IPS-18a (cell line): ENCODE data around the gene FASLG.

Experiments
- H3K27ac ChIP-seq: one replicate; pipeline ENCODE4 v1.5.1; 2013; ENCODE audit warnings: low read length
- H3K27me3 ChIP-seq: one replicate; pipeline ENCODE4 v1.6.1; 2013; ENCODE audit warnings: mild to moderate bottlenecking, low read length; ENCODE audit not compliant: control insufficient read depth, insufficient read depth
- H3K36me3 ChIP-seq: one replicate; pipeline ENCODE4 v1.6.1; 2013; ENCODE audit warnings: low read depth, low read length; ENCODE audit not compliant: control insufficient read depth
- H3K4me1 ChIP-seq: one replicate; pipeline ENCODE4 v1.6.1; 2013; ENCODE audit warnings: low read depth, low read length; ENCODE audit not compliant: control insufficient read depth
- H3K4me3 ChIP-seq: one replicate; pipeline ENCODE4 v1.5.1; 2013; ENCODE audit warnings: low read length
- H3K9ac ChIP-seq: one replicate; pipeline ENCODE4 v1.6.1; 2013; ENCODE audit warnings: mild to moderate bottlenecking, low read length, moderate library complexity
- H3K9me3 ChIP-seq: one replicate; pipeline ENCODE4 v1.6.1; 2013; ENCODE audit warnings: low read depth, low read length; ENCODE audit not compliant: control insufficient read depth

The FASLG gene

DNA sequence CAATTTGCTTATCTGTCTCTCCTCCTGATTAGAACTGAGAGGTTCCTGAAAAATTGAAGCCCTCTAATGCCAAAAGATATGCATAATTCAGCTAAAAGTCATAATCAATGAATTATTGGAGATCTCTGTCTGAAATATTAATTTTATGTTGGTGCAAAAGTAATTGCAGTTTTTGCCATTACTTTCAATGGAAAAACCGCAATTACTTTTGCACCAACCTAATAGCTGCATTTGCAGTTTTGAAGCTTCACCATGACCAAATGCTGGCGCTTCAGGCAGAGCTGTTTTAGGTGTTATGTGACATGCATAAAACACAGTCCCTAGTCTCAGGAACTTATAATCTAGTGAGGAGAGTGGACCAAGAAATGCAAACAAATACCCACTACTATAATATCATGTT lies 29.7 kb upstream of the FASLG start:
- H3K4me1 ChIP-seq: peaks cover 3% of the 10 kb centered on the region
- no peaks in the 10 kb centered on the region for H3K27me3 ChIP-seq
- no peak overlapping the region for H3K27ac ChIP-seq
- H3K4me3 ChIP-seq: no peak overlapping the region
- H3K9me3 ChIP-seq: no peaks in the 10 kb centered on the region
- H3K9ac ChIP-seq: no peak overlapping the region
- H3K36me3 ChIP-seq: no peaks in the 10 kb centered on the region

DNA sequence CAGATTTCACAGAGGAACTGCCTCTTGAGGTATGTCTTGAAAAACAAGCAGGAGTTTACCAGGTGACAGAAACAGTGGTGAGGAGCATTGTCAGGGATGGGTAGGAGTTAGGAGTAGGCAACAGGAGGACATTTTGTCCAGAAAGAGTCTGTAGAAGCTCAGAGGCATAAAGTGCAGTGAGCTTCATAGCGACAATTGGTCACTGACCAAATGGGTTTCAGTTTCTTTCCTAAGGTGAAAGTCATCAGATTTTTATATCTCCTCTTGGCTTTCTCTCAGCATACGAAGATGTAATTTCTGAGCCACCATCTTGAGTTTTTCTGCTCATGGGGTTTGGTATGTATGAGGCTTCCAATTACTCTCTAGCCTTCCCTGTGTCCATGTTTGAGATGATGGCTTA lies 29.3 kb upstream of the FASLG start:
- H3K4me1 ChIP-seq: peaks cover 3% of the 10 kb centered on the region
- no peak overlapping the region for H3K9ac ChIP-seq
- no peaks in the 10 kb centered on the region for H3K36me3 ChIP-seq
- no peaks in the 10 kb centered on the region for H3K27me3 ChIP-seq
- H3K27ac ChIP-seq: no peak overlapping the region
- no peaks in the 10 kb centered on the region for H3K9me3 ChIP-seq
- H3K4me3 ChIP-seq: no peak overlapping the region

DNA sequence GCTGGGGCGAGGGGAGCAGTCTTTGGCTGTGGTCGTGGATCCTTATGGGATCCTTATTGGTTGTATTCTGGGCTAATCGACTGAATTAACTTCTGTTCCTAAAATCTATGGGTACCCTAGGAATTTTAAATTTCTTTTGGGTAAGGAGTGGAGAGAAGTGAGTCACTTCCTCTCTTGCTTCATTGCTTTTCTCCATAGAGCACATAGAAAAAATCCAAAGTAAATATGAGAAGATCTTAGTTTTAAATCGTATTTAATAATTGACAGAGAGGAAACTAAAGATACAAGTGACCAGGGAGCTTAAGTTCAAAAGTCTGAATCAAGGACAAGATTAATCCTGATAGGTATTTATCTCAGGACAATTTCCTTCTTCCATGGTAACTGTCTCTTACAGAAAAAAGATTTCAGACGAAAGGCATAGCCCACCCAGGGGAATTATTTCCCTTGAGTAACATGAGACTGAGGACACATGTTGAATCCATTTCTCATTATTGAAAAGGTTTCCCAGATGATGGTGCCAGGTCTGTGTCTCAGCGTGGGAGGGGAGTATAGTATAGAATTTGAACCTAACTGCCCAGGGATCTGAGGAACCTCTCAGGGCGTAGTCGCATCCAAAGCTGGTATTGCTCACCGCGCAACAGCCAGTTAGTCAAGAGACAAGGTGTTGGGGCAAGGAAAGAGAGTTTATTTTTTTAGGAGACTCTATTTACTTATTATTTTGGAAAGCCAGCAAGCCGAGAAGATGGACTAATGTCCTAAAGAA lies 28.7 kb upstream of the FASLG start:
- Histone ChIP-seq H3K4me1 (peaks cover 3% of the 10 kb centered on the region), H3K27ac (no peak overlapping the region), H3K36me3 (no peaks in the 10 kb centered on the region), H3K27me3 (no peaks in the 10 kb centered on the region), H3K9ac (no peak overlapping the region), H3K4me3 (no peak overlapping the region), H3K9me3 (no peaks in the 10 kb centered on the region)

DNA sequence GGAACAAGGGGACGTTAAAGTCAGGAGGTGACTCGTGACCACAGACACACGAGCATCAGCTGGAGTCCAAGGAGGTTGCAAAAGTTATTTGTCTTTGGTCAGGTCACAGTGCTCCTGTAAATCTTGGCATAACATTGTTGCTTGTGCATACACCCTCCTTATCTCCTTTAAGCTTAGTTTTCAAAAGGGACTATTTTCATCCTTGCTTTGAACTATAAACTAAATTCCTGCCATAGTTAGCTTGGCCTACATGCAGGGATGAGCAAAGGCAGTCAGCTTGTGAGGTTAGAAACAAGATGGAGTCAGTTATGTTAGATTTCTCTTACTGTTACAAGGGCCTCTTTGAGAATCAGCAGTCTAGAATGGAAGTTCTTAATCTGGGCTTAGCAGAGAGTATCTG lies 28.0 kb upstream of the FASLG start:
- Histone ChIP-seq H3K36me3 (no peaks in the 10 kb centered on the region), H3K4me1 (peaks cover 3% of the 10 kb centered on the region), H3K27me3 (no peaks in the 10 kb centered on the region), H3K27ac (no peak overlapping the region), H3K4me3 (no peak overlapping the region), H3K9me3 (no peaks in the 10 kb centered on the region), H3K9ac (no peak overlapping the region)

DNA sequence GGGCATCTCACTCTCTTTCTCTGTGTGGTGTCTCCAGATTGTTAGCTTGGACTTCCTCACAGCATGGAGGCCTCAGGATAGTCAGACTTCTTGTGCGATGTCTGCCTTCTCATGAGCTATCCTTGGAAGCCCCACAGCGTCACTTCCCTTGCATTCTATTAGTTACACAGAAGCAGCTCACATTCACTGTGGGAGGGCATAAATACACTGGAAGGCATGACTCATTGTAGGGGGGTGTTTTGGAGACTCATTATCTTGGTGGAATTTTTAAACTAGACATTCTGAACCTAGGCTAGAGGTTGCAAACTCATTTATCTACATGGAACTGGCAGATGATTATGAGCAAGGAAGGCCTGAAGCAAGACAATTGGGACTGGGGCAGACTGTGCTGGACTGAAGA lies 21.4 kb upstream of the FASLG start:
- H3K27ac ChIP-seq: no peak overlapping the region
- peaks cover 3% of the 10 kb centered on the region for H3K4me1 ChIP-seq
- no peak overlapping the region for H3K9ac ChIP-seq

DNA sequence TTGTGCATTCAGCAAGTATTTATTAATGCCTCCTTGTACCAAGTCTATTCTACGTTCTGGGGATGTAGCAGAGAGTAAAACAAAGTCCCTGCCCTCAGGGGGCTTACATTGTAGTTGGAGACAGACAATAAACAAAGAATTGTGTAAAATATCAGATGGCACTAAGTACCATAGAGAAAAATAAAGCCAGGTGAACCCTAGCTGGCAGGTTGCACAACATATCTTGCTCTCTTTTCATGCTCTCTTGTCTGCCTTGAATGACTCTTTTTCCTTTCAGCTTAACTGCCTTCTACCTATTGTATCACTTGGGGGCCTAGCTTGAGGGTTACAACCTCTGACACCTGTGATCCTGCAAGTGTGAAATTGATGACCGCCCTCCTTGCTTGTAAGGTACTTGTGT lies 20.7 kb upstream of the FASLG start:
- Histone ChIP-seq H3K4me3 (no peak overlapping the region), H3K36me3 (no peaks in the 10 kb centered on the region), H3K9ac (no peak overlapping the region), H3K9me3 (no peaks in the 10 kb centered on the region), H3K27ac (no peak overlapping the region), H3K27me3 (no peaks in the 10 kb centered on the region), H3K4me1 (peaks cover 3% of the 10 kb centered on the region)

More for the DNA sequence above, 21.4 kb upstream of the FASLG start:
- Histone ChIP-seq H3K36me3 (no peaks in the 10 kb centered on the region), H3K27me3 (no peaks in the 10 kb centered on the region), H3K9me3 (no peaks in the 10 kb centered on the region), H3K4me3 (no peak overlapping the region)

DNA sequence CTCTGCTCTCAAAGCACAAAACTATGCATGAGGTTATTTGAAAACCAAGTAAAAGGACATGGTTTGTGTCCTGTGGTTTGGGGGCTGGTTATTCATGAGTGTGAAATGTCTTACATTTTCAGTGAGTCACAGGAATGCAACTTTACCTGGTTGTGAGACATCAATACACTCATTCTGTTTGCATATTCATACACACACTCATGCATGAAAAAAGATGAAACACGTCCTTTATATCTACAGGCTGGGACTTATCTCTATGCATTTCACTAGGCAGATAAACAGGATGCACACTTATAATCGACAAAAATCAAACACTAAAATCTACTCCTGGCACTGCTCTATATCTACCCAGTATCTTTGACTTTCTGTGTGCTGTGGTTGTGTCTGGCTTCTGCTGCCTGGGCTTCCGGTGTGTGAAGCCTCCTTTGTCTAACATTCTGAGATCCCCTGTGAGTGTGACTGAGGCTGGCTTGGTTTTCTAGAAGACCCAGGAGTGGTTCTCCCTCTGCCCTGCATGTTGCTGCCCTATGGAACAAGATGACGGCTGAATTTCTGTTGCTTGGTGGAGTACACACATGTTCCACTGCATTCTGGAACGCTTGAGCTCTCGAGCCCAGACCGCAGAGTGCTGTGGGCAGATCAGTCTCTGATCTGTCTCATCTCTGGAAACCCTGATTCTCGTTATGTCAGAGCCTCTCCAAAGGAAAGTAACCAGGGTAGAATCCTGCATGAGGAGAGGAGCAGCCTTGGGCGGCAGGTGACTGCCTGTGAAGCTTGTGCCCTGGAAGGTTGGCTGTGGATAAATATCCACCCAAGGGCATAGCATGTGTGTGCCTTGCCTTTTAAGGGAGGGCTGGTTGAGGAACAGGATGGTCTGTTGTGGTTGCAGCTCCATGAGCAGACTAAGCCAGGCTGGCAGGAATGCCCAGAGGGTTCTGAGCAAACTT lies 19.7 kb upstream of the FASLG start:
- H3K36me3 ChIP-seq: no peaks in the 10 kb centered on the region
- no peak overlapping the region for H3K4me3 ChIP-seq
- no peaks in the 10 kb centered on the region for H3K4me1 ChIP-seq
- H3K9me3 ChIP-seq: no peaks in the 10 kb centered on the region
- no peak overlapping the region for H3K9ac ChIP-seq
- H3K27ac ChIP-seq: no peak overlapping the region
- no peaks in the 10 kb centered on the region for H3K27me3 ChIP-seq

DNA sequence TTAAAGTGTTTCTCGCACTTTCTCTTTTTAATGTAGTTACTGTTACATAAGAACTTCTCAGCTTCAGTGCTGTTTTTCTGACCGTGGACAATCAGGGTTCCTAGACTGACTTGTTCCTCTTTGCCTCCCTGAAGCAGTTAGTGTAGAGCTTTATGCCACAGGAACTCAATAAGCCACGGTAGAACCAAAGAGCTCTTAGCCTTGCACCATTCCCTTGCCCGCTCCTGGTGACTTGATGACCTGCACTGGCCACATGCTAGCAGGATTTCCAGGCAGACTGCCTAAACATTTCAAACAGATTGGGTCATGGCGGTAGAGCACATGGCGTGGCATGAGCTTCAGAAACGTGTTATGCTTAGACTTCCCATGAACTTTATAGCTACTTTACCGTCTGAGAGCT lies 18.8 kb upstream of the FASLG start:
- no peak overlapping the region for H3K4me3 ChIP-seq
- no peak overlapping the region for H3K27ac ChIP-seq
- H3K9me3 ChIP-seq: no peaks in the 10 kb centered on the region
- H3K4me1 ChIP-seq: no peaks in the 10 kb centered on the region
- no peak overlapping the region for H3K9ac ChIP-seq
- H3K36me3 ChIP-seq: no peaks in the 10 kb centered on the region
- H3K27me3 ChIP-seq: no peaks in the 10 kb centered on the region

DNA sequence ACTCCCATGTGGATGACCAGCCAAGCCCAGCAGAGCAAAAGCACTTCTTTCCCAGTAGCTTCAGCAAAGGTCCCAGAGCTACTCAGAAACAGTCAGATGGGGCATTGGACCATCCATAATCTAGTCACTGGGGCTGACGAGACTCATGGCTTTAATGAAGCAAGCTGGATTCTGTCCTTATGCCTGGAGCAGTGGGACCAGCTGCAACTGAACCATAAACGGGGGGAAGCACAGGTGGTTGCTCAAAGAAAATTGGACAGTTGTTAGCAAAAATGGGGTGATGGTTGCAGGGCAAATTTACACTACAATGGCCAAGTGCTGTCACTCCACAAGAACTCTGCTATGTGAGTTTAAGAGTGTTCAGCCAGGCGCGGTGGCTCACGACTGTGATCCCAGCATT lies 17.4 kb upstream of the FASLG start:
- H3K9ac ChIP-seq: no peak overlapping the region

DNA sequence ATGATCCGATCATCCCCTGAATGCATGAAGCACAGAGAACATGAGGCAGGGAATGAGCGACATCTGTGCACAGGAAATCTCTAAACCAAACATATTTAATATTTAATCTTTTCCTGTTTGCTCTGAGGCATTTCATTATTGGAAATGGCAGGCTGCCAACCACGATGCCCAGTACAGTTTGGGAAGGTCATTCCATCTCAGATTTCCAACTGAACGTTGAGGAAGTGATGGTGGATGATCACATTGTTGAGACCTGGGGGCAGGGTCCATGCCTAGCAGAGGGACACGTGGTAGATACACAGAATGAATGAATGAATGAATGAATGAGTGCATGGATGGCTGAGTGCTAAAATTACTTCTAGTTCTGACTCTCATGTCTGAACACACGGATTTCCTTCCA lies 15.9 kb upstream of the FASLG start:
- Histone ChIP-seq H3K36me3 (no peaks in the 10 kb centered on the region), H3K9ac (no peak overlapping the region), H3K4me3 (no peak overlapping the region), H3K27ac (no peak overlapping the region), H3K27me3 (no peaks in the 10 kb centered on the region), H3K9me3 (no peaks in the 10 kb centered on the region), H3K4me1 (no peaks in the 10 kb centered on the region)

More for the DNA sequence above, 17.4 kb upstream of the FASLG start:
- Histone ChIP-seq H3K27me3 (no peaks in the 10 kb centered on the region), H3K9me3 (no peaks in the 10 kb centered on the region), H3K4me1 (no peaks in the 10 kb centered on the region), H3K4me3 (no peak overlapping the region), H3K27ac (no peak overlapping the region), H3K36me3 (no peaks in the 10 kb centered on the region)

DNA sequence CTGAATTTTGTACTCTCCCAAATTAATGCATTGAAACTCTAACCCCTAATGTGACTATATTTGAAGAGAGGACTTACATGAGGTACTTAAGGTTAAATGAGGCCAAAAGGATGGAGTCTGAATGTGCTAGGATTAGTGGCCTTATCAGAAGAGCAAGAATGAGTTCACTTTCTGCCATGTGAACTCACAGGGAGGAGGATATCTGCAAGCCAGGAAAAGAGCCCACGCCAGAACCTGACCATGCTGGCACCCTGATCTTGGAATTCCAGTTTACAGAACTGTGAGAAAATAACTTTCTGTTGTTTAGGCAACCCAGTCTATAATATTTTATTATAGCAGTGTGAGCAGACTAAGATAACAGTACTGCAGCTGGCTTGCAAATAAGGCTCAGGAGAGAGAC lies 12.2 kb upstream of the FASLG start:
- H3K4me3 ChIP-seq: no peak overlapping the region
- no peak overlapping the region for H3K9ac ChIP-seq
- H3K4me1 ChIP-seq: no peaks in the 10 kb centered on the region
- no peaks in the 10 kb centered on the region for H3K36me3 ChIP-seq
- H3K27ac ChIP-seq: no peak overlapping the region
- H3K9me3 ChIP-seq: no peaks in the 10 kb centered on the region
- no peaks in the 10 kb centered on the region for H3K27me3 ChIP-seq
